Neuron (in vitro differentiated cells): ENCODE data around the gene TM9SF1.

Experiments
- H2AFZ ChIP-seq: one replicate; pipeline ENCODE4 v1.6.1; 2013; ENCODE audit warnings: low read depth, mild to moderate bottlenecking, inconsistent platforms, low read length, moderate library complexity
- H3K27me3 ChIP-seq: one replicate; pipeline ENCODE4 v1.6.1; 2013; ENCODE audit warnings: low read length; ENCODE audit not compliant: insufficient read depth
- H3K36me3 ChIP-seq: one replicate; pipeline ENCODE4 v1.6.1; 2013; ENCODE audit warnings: low read length; ENCODE audit not compliant: insufficient read depth
- H3K4me1 ChIP-seq: one replicate; pipeline ENCODE4 v1.6.1; 2013; ENCODE audit warnings: low read length; ENCODE audit not compliant: insufficient read depth
- H3K4me3 ChIP-seq: 2 replicates; pipeline ENCODE4 v1.5.1; 2013; ENCODE audit warnings: mild to moderate bottlenecking, low read length, moderate library complexity
- H3K9me3 ChIP-seq: one replicate; pipeline ENCODE4 v1.6.1; 2013; ENCODE audit warnings: low read length

TM9SF1 gene

GRCh38 chr14:24156840-24157239 is 38.4 kb downstream of the TM9SF1 start:
- H2AFZ ChIP-seq: no peak overlapping the region
- H3K4me1 ChIP-seq: peaks cover 14% of the 10 kb centered on the region
- H3K27me3 ChIP-seq: no peaks in the 10 kb centered on the region
- peaks cover 62% of the 10 kb centered on the region for H3K36me3 ChIP-seq
- no peak overlapping the region for H3K4me3 ChIP-seq
- H3K9me3 ChIP-seq: no peaks in the 10 kb centered on the region

DNA sequence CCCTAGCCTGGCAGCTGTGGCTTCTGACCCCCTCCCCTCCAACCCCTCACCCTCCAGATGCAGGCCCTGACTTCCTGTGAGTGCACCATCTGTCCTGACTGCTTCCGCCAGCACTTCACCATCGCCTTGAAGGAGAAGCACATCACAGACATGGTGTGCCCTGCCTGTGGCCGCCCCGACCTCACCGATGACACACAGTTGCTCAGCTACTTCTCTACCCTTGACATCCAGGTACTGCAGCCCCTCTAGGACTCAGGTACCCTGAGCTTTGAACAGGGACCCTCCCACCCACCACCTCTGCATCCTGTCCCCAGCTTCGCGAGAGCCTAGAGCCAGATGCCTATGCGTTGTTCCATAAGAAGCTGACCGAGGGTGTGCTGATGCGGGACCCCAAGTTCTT is 40.1 kb downstream of the TM9SF1 start:
- Histone ChIP-seq H2AFZ (no peak overlapping the region), H3K4me3 (no peak overlapping the region), H3K9me3 (no peaks in the 10 kb centered on the region), H3K36me3 (peaks cover 71% of the 10 kb centered on the region), H3K4me1 (no peaks in the 10 kb centered on the region), H3K27me3 (no peaks in the 10 kb centered on the region)

DNA sequence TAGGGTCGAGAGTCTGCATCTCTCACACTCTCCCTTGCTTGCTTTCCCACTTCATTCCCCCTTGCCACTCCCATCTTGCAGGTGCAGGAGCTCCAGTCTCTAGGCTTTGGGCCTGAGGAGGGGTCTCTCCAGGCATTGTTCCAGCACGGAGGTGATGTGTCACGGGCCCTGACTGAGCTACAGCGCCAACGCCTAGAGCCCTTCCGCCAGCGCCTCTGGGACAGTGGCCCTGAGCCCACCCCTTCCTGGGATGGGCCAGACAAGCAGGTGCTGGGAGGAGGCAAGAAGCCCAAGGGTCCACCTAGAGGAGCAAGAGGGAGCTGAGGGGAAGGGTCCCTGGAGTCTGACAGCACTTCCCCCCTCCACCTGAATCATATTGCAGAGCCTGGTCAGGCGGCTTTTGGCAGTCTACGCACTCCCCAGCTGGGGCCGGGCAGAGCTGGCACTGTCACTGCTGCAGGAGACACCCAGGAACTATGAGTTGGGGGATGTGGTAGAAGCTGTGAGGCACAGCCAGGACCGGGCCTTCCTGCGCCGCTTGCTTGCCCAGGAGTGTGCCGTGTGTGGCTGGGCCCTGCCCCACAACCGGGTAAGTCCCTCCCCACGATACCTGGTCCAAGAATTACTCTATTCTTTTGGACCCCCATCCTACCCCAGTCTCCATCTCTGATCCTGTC is 43.7 kb downstream of the TM9SF1 start:
- H3K4me3 ChIP-seq: no peak overlapping the region
- peaks cover 11% of the 10 kb centered on the region for H3K4me1 ChIP-seq
- H3K9me3 ChIP-seq: no peaks in the 10 kb centered on the region
- peaks cover 61% of the 10 kb centered on the region for H3K36me3 ChIP-seq
- H2AFZ ChIP-seq: no peak overlapping the region
- no peaks in the 10 kb centered on the region for H3K27me3 ChIP-seq

DNA sequence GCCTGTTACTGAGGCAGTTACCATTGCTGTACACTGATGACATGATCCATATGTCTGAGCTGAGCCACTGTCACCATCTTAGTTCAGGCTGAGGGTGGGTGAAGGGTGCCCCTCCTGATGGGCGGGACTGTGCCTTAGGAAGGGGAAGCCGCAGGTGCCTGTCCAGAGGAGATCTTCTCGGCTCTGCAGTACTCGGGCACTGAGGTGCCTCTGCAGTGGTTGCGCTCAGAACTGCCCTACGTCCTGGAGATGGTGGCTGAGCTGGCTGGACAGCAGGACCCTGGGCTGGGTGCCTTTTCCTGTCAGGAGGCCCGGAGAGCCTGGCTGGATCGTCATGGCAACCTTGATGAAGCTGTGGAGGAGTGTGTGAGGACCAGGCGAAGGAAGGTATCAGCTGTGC is 44.2 kb downstream of the TM9SF1 start:
- Histone ChIP-seq H3K4me1 (peaks cover 15% of the 10 kb centered on the region), H3K4me3 (no peak overlapping the region), H3K27me3 (no peaks in the 10 kb centered on the region), H3K36me3 (peaks cover 57% of the 10 kb centered on the region), H3K9me3 (no peaks in the 10 kb centered on the region), H2AFZ (no peak overlapping the region)

DNA sequence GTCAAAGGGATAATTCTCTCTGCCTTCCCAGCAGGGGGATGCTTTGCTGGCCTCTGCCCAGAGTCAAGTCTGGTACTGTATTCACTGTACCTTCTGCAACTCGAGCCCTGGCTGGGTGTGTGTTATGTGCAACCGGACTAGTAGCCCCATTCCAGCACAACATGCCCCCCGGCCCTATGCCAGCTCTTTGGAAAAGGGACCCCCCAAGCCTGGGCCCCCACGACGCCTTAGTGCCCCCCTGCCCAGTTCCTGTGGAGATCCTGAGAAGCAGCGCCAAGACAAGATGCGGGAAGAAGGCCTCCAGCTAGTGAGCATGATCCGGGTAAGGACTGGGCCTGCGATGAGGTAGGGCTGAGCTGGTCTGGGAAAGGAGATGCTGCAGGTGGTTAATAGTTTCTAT is 44.7 kb downstream of the TM9SF1 start:
- H3K36me3 ChIP-seq: peaks cover 53% of the 10 kb centered on the region

DNA sequence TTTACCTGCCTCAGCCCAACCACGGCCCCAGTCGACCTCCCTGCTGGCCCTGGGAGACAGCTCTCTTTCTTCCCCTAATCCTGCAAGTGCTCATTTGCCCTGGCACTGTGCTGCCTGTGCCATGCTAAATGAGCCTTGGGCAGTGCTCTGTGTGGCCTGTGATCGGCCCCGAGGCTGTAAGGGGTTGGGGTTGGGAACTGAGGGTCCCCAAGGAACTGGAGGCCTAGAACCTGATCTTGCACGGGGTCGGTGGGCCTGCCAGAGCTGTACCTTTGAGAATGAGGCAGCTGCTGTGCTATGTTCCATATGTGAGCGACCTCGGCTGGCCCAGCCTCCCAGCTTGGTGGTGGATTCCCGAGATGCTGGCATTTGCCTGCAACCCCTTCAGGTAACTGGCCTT is 45.2 kb downstream of the TM9SF1 start:
- Histone ChIP-seq H3K36me3 (peaks cover 48% of the 10 kb centered on the region), H3K4me1 (peaks cover 22% of the 10 kb centered on the region), H2AFZ (no peak overlapping the region), H3K4me3 (no peak overlapping the region), H3K9me3 (no peaks in the 10 kb centered on the region), H3K27me3 (no peaks in the 10 kb centered on the region)

More for the DNA sequence above, 44.7 kb downstream of the TM9SF1 start:
- Histone ChIP-seq H3K4me1 (peaks cover 19% of the 10 kb centered on the region), H3K27me3 (no peaks in the 10 kb centered on the region), H3K4me3 (no peak overlapping the region), H2AFZ (no peak overlapping the region), H3K9me3 (no peaks in the 10 kb centered on the region)

DNA sequence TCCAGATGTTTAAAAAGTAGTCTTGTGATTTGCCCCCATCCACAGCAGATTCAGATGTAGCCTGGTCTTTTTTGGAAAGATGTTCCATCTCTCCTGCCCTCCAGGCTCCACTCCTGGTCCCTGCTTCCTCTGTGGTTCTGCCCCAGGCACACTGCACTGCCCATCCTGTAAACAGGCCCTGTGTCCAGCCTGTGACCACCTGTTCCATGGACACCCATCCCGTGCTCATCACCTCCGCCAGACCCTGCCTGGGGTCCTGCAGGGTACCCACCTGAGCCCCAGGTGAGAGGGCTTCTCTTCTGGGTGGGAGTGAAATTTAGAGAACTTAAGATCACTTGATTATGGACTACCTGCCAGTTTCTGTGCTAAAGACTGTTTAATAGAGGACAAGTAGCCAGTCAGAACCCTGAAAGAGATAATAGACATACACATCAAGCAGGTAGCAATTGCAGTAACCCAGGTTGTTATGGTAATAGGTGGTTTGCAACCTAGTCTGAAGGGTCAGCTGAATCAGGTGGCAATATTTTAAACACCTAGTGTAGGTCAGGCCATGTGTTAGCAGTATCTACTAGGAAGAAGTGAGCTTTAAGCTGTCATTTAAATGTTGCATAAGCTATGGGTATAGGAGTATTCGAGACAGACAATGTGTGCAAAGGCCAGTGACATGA is 45.8 kb downstream of the TM9SF1 start:
- peaks cover 22% of the 10 kb centered on the region for H3K4me1 ChIP-seq
- no peak overlapping the region for H3K4me3 ChIP-seq
- no peaks in the 10 kb centered on the region for H3K9me3 ChIP-seq
- no peak overlapping the region for H2AFZ ChIP-seq
- H3K27me3 ChIP-seq: no peaks in the 10 kb centered on the region
- H3K36me3 ChIP-seq: peaks cover 46% of the 10 kb centered on the region

- H3K27me3 ChIP-seq: no peaks in the 10 kb centered on the region
- H3K9me3 ChIP-seq: no peaks in the 10 kb centered on the region
- peaks cover 22% of the 10 kb centered on the region for H3K4me1 ChIP-seq
- peak overlapping the region; percentile 56 for H2AFZ ChIP-seq
- H3K36me3 ChIP-seq: peaks cover 55% of the 10 kb centered on the region
- H3K4me3 ChIP-seq: peak overlapping the region; percentile 66
Observed at GRCh38 chr14:24147761-24148428, 47.3 kb downstream of the TM9SF1 start.

- peak within 1 kb of the TSS; percentile 56 for H2AFZ ChIP-seq
- peaks cover 50% of the 10 kb centered on the region for H3K36me3 ChIP-seq
- no peaks in the 10 kb centered on the region for H3K27me3 ChIP-seq
- no peaks in the 10 kb centered on the region for H3K9me3 ChIP-seq
- H3K4me1 ChIP-seq: peaks cover 23% of the 10 kb centered on the region
- peak within 1 kb of the TSS; percentile 66 for H3K4me3 ChIP-seq
Observed at GRCh38 chr14:24146978-24147760, 48.1 kb downstream of the TM9SF1 start, which contains the start of gene RNF31. TSS of gene RNF31 (plus strand) at chr14:24147498. CDS start at chr14:24147699, 201 bp downstream.

DNA sequence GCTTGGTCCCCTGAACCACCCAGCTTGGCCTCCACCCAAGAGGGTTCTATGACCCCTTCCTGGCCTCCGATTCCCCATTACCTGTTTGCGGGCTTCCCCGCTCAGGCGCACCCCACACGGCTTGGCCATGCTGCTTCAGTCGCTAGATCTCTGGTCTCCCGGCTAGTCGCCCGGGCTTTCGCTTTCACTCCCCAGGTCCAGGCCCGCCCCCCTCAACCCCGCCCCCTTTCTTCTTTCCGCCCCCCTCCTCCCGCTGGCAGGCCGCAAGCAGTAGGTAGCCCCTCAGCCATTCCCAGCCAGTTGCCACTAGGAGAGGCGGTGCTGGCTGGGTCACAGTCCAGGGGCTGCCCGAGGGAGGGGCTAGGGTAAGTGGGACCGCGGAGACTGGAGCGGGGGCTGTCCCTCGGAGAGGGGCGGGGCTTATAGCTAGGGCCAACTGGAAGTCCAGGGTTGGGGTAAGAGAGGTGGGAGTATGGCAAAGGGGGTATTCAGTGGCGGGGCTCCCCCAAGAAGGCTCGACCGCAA is 48.7 kb downstream of the TM9SF1 start, which contains the start of gene PSME2:
TSS of gene PSME2 (minus strand) at position 158 of the 525 bp plus-strand sequence. CDS start at position 129, 29 bp downstream.
- Histone ChIP-seq H2AFZ (peak within 1 kb of the TSS; percentile 56), H3K36me3 (peaks cover 44% of the 10 kb centered on the region), H3K9me3 (no peaks in the 10 kb centered on the region), H3K27me3 (no peaks in the 10 kb centered on the region), H3K4me1 (peaks cover 25% of the 10 kb centered on the region), H3K4me3 (peak within 1 kb of the TSS; percentile 66)

DNA sequence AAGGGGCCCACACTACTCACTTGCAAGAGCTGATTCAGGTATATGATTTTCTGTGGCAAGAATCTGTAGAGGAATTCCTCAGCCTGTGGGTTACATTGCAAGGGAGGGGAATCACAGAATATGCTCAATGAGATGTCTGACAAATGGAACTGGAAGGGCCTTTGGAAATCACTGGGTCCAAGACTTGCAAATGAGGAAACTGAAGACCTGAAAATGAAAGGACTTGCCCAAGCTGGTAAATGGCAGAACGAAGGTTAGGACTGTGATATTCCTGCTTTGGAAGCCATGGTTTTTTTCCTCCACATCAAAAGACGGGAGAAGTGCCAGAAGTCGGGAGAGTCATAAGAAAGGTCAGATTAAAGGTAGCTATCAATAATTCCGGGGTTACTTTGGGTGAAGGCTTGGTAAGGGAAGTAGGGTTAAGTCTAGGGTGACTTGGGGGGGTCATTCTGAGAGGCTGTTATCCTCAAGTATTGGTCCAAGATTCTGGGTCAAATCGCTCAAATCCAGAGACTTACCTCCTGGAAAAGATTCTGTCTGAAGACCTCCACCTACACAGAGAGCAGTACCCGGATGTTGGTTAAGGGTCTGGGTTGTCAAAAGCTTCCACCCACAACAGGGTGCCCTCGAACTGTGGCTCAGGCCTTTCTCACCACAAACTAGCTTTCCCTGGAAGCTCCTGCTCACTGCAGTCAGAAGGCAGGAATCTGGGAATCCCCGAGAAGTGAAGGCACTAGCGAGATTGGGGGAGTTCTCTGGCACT is 49.4 kb downstream of the TM9SF1 start:
- Histone ChIP-seq H3K4me1 (peaks cover 25% of the 10 kb centered on the region), H2AFZ (no peak overlapping the region), H3K4me3 (peak overlapping the region; percentile 66), H3K9me3 (no peaks in the 10 kb centered on the region), H3K27me3 (no peaks in the 10 kb centered on the region), H3K36me3 (peaks cover 37% of the 10 kb centered on the region)

DNA sequence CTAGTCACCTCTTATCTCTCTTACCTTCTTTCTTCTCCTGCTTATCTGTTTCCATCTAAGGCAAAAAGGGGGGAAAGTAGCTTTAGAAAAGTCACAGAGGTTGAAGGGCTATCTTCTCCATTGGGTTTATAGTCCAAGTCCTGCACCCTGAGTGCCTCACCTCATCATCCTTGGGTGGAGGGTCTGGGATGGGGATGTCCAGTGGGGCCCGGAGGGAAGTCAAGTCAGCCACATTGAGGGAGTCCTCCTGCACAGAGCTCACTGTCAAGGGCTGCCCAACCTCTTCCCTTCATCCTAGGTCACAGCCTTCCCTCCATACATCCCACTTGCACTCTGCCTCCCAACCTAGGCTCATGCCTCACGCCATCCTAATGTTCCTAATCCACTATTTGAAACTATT is 50.0 kb downstream of the TM9SF1 start:
- H3K4me3 ChIP-seq: peak overlapping the region; percentile 66

More for the DNA sequence above, 50.0 kb downstream of the TM9SF1 start:
- Histone ChIP-seq H3K27me3 (no peaks in the 10 kb centered on the region), H2AFZ (no peak overlapping the region), H3K9me3 (no peaks in the 10 kb centered on the region), H3K4me1 (peaks cover 25% of the 10 kb centered on the region), H3K36me3 (peaks cover 31% of the 10 kb centered on the region)
